Measurements from ENCODE around the gene CA11.
"Not testable (repeated sequence)": the region's sequence is repeated elsewhere in the genome, so short reads cannot be mapped to it uniquely, and the experiment has no call there.

Gene CA11

GRCh38 chr19:48646001-48646721, at the start of gene CA11:
TSS of gene CA11 (minus strand) at chr19:48646187. CDS start at chr19:48645632, 555 bp downstream.
- in situ Hi-C loops (cut with MboI; ENCODE audit: low sequenced_read_pairs) = loop anchor here (25.0 kb wide), 1 partner anchor 316 kb away; the partner anchor contains the start of genes BAX and FTL

- in situ Hi-C loops (cut with MboI; ENCODE audit: low sequenced_read_pairs) = not testable (repeated sequence)
Observed at GRCh38 chr19:48693629-48694028, 47.6 kb upstream of the CA11 start.

GRCh38 chr19:48689449-48689848, 43.5 kb upstream of the CA11 start:
- in situ Hi-C loops (cut with MboI; ENCODE audit: low sequenced_read_pairs) = no loop called here

GRCh38 chr19:48687776-48688175, 41.8 kb upstream of the CA11 start:
- in situ Hi-C loops (cut with MboI; ENCODE audit: low sequenced_read_pairs) = no loop called here

GRCh38 chr19:48686637-48687036, 40.6 kb upstream of the CA11 start:
- in situ Hi-C loops (cut with MboI; ENCODE audit: low sequenced_read_pairs) = not testable (repeated sequence)

GRCh38 chr19:48686088-48686487, 40.1 kb upstream of the CA11 start:
- in situ Hi-C loops (cut with MboI; ENCODE audit: low sequenced_read_pairs) = no loop called here

- in situ Hi-C loops (cut with MboI; ENCODE audit: low sequenced_read_pairs) = no loop called here
Observed at GRCh38 chr19:48685583-48685982, 39.6 kb upstream of the CA11 start.

- in situ Hi-C loops (cut with MboI; ENCODE audit: low sequenced_read_pairs) = no loop called here
Observed at GRCh38 chr19:48683349-48683748, 37.4 kb upstream of the CA11 start.

GRCh38 chr19:48681127-48681470, 35.1 kb upstream of the CA11 start:
- in situ Hi-C loops (cut with MboI; ENCODE audit: low sequenced_read_pairs) = no loop called here

- in situ Hi-C loops (cut with MboI; ENCODE audit: low sequenced_read_pairs) = no loop called here
Observed at GRCh38 chr19:48680436-48681126, 34.6 kb upstream of the CA11 start.

- in situ Hi-C loops (cut with MboI; ENCODE audit: low sequenced_read_pairs) = not testable (repeated sequence)
Observed at GRCh38 chr19:48680006-48680405, 34.0 kb upstream of the CA11 start.

GRCh38 chr19:48678201-48678600, 32.2 kb upstream of the CA11 start:
- in situ Hi-C loops (cut with MboI; ENCODE audit: low sequenced_read_pairs) = no loop called here

GRCh38 chr19:48676887-48677286, 30.9 kb upstream of the CA11 start:
- in situ Hi-C loops (cut with MboI; ENCODE audit: low sequenced_read_pairs) = no loop called here

GRCh38 chr19:48676487-48676886, 30.5 kb upstream of the CA11 start:
- in situ Hi-C loops (cut with MboI; ENCODE audit: low sequenced_read_pairs) = no loop called here

GRCh38 chr19:48674921-48675824, 29.2 kb upstream of the CA11 start:
- in situ Hi-C loops (cut with MboI; ENCODE audit: low sequenced_read_pairs) = no loop called here

GRCh38 chr19:48674216-48674809, 28.3 kb upstream of the CA11 start:
- in situ Hi-C loops (cut with MboI; ENCODE audit: low sequenced_read_pairs) = no loop called here

GRCh38 chr19:48673436-48674100, 27.6 kb upstream of the CA11 start:
- in situ Hi-C loops (cut with MboI; ENCODE audit: low sequenced_read_pairs) = no loop called here

- in situ Hi-C loops (cut with MboI; ENCODE audit: low sequenced_read_pairs) = no loop called here
Observed at GRCh38 chr19:48672994-48673393, 27.0 kb upstream of the CA11 start, which contains the start of gene NTN5. TSS of gene NTN5 (minus strand) at chr19:48673017. CDS start at chr19:48670986, 2,031 bp downstream.

- in situ Hi-C loops (cut with MboI; ENCODE audit: low sequenced_read_pairs) = no loop called here
Observed at GRCh38 chr19:48671446-48671995, 25.5 kb upstream of the CA11 start.
